HuH-7.5 (cell line): Measurements from ENCODE around the gene RCC1.
"Not testable (repeated sequence)": the region's sequence is repeated elsewhere in the genome, so short reads cannot be mapped to it uniquely, and the experiment has no call there.

ENCODE experiments used
- DNase-seq: peaks from one replicate; pipeline ENCODE4 v3.0.0; 2011; ENCODE audit warnings: low spot score

The RCC1 gene

DNA sequence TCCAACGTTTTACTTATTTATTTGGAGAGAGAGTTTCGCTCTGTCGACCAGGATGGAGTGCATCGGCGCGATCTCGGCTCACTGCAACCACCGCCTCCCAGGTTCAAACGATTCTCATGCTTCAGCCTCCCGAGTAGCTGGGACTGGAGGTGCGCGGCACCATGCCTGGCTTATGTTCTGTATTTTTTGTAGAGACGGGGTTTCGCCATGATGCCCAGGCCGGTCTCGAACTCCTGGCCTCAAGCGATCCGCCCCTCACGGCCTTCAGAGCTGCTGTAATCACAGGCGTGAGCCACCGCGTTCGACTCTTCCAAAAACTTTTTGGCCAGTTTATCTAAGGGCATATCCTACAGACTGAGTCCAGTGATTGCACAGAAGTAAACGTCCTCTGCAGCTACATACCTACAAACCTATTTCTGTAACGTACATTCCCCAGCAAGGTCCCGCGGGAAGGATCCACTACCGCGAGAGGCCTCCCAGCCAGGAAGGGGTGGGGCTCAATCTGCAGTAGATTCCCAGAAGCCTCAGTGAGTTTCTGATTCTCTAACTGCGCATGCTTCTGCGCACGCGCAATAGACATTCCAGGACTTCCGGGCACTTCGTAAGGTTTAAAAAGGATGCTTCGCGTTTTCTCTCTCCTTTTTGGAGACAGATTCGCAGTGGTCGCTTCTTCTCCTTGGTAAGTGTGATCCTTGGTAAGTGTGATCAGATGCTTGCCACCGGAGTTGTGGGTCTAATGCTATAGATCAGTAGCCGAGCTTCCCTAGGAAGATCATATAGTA lies at the start of gene RCC1:
Gene RCC1, plus strand, starts transcription at position 638 of the 782 bp plus-strand sequence. CDS start 23,824 bp downstream, outside the sequence.
- peak; percentile 90 for DNase-seq

- DNase-seq, result no peak
Measured at GRCh38 chr1:28456078-28456477, 49.8 kb upstream of the RCC1 start.

DNA sequence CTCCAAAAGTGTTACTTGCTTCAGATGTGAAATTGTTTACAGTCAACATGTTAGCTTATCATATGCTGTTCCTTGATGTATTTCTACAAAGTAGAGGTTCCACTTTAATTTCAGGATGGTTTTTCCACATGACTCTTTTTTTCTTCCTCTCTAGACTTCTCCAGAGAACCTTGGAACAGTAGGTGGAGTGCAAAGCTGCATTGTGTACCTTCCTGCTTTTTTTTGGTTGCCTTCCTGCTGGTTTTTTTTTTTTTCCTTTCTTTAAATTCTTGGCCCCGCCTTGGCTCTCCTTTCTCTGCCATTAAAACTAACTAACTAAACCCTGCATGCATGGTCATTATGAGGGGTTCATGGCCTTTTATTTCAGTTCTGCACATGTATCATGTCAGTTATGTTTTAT lies 48.2 kb upstream of the RCC1 start:
- no peak for DNase-seq

DNA sequence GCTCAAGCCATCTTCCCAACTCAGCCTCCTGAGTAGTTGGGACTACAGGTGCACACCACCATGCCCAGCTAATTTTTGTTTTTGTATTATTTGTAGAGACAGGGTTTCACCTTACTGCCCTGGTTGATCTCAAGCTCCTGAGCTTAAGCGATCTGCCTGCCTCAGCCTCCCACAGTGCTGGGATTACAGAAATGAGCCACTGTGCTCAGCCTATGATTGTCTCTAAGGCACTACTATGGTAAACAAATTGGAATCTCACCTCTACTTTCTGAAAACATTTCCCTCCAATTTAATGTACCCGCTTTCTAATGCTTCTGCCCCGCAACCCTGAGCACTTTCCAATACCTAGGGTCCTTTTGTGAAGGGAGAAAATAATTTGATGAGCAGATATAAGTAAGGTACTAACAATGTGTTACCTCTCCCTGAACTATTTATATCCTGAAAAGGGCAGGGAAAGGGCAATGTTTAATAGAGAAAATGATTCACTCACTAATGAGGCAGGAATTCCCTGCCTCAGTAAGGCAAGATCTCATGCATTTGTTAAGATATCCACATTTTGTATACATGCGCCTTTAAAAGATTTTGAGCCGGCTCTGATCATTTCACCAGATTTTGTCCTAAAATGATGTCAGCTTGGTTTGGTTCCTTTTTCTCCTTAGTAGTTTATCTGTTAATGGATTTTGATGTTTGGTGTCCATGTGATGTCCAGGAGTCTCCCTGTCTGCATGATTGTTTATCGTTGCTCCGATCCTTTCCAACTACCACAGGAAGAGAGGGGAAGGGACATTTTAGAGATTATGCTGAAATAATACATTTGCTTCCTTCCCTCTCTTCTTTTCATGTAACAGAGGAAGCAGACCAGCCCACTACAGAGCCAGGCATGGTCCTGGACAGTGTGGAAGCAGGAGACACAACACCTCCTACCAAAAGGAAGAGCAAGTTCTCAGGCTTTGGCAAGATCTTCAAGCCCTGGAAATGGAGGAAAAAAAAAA lies 47.3 kb upstream of the RCC1 start:
- DNase-seq, result no peak

DNA sequence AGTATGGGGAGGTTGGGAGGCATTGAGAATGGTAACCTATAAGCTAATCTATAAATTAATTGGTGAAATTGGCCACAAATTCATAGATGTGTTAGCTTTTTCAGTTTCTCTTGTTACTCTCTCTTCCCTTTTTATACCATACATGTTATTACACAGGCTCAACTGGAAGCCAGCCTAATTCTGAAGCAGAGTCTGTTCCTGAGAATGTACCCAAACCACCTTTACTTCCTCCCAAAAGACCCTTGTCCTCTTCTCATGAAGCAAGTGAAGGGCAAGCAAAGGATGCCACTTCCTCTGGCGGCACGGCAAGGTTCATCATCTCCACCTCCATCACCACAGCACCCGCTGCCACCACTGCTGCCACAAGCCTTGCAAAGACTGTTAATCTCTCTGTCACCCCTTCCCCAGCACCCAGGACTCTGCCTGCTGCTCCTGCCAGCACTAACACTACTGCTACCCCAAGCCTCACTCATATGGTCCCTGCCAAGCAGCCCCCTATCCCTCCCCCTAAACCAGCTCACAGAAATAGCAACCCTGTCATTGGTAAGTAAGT lies 39.5 kb upstream of the RCC1 start:
- no peak for DNase-seq

DNA sequence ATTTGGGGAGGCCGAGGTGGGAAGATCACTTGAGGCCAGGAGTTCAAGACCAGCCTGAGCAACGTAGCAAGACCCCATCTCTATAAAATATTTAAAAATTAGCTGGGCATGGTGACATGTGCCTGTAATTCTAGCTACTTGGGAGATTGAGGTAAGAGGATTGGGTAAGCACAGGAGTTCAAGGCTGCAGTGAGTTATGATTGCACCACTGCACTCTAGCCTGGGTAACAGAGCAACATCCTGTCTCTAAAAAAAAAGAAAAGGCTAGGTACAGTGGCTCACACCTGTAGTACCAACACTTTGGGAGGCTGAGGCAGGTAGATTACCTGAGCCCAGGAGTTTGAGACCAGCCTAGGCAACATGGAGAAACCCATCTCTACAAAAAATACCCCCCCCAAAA lies 35.7 kb upstream of the RCC1 start:
- no peak for DNase-seq

- DNase-seq, result not testable (repeated sequence)
Measured at GRCh38 chr1:28479497-28479896, 26.3 kb upstream of the RCC1 start.

- DNase-seq, result no peak
Measured at GRCh38 chr1:28480308-28480707, 25.5 kb upstream of the RCC1 start.

GRCh38 chr1:28482138-28482537 lies 23.7 kb upstream of the RCC1 start:
- no peak for DNase-seq

- no peak for DNase-seq
Measured at GRCh38 chr1:28482702-28483101, 23.1 kb upstream of the RCC1 start.

- no peak for DNase-seq
Measured at GRCh38 chr1:28494737-28495136, 11.1 kb upstream of the RCC1 start.

GRCh38 chr1:28499553-28499952 lies 6.3 kb upstream of the RCC1 start:
- no peak for DNase-seq

- no peak for DNase-seq
Measured at GRCh38 chr1:28501925-28502324, 3.9 kb upstream of the RCC1 start.

- no peak for DNase-seq
Measured at GRCh38 chr1:28503117-28503516, 2.7 kb upstream of the RCC1 start.

GRCh38 chr1:28506907-28507246 lies 1.0 kb downstream of the RCC1 start:
- no peak for DNase-seq

- DNase-seq, result no peak
Measured at GRCh38 chr1:28507247-28507645, 1.4 kb downstream of the RCC1 start.

GRCh38 chr1:28507646-28508434 lies 2.0 kb downstream of the RCC1 start:
- no peak for DNase-seq

GRCh38 chr1:28508435-28508754 lies 2.6 kb downstream of the RCC1 start:
- DNase-seq, result no peak

DNA sequence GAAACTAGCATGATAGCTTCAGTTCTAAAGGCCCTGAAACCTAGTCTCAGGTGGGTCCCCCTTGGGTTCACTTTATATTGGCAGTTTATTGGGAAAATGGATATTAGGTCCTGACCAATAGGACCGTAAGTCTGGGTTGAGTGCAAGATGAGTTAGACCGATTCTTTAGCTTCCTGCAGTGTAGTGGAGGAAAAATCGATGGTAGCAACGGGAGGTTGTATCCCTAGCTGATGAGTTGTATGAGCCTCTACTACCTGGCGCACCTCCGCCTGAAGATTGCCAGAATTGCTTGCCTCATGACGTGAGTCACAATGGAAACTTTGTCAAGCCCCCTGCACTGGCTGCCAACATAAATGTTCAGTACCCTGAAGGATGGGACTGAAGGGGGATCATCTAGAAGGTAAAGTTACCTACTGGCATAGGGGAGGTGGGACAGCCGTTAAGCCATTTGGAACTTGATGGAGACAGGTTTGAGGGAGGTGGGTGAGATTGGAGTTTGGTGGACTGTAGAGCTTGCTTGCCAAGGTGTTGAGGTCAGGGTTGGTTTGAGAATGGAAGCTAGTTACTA lies 3.9 kb downstream of the RCC1 start:
- no peak for DNase-seq

DNA sequence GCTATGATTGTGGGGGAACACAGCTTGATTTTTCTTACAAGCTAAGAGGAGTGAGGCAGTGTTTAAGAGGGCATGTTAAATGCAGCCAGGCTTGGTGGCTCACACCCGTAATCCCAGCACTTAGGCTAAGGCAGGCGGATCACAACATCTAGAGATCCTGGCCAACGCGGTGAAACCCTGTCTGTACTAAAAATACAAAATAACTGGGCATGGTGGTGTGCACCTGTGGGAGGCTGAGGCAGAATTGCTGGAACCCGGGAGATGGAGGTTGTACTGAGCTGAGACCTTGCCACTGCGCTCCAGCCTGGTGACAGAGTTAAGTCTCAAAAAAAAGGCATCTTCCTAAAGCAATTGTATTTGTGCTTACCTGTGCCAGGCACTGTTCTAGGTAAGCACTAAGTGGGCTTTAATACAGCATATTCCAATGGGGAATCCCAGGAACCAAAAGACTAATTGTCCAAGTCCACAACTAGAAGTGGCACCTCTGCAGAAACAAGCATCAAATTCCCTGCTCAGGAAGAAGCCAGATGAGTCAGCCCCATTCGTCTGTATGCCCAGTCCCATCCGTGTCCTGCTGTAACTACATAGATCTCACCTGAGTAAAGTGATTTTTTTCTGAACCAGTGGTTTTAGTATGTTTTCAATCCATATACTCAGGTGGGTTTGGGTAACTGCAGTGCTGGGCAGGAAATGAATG lies 4.6 kb downstream of the RCC1 start:
- no peak for DNase-seq

GRCh38 chr1:28510970-28511440 lies 5.2 kb downstream of the RCC1 start:
- DNase-seq, result no peak
